GM06990 (cell line): ENCODE data around the gene DUSP6.

Experiments used
- DNase-seq: peaks from one replicate; pipeline ENCODE4 v3.0.0-alpha.2; 2011; ENCODE audit not compliant: insufficient read length; ENCODE audit errors: extremely low read depth
- H3K27me3 ChIP-seq: replicated peaks from 2 replicates; pipeline ENCODE4 v1.6.0; 2011; ENCODE audit warnings: low read length; ENCODE audit not compliant: control insufficient read depth, insufficient read depth
- H3K36me3 ChIP-seq: 2 replicates; pipeline ENCODE4 v1.5.1; 2011; ENCODE audit warnings: low read length; ENCODE audit not compliant: control insufficient read depth, insufficient read depth
- H3K4me3 ChIP-seq: replicated peaks from 2 replicates; pipeline ENCODE4 v1.5.1; 2011; ENCODE audit warnings: low read depth, mild to moderate bottlenecking, control low read depth, low read length
- CTCF ChIP-seq: IDR thresholded peaks from 2 replicates; pipeline ENCODE4 v1.5.1; 2011; ENCODE audit warnings: low read length, control low read depth, mild to moderate bottlenecking, inconsistent platforms; ENCODE audit not compliant: insufficient read depth, poor library complexity, severe bottlenecking

Gene DUSP6

GRCh38 chr12:89364631-89365030 lies 12.3 kb upstream of the DUSP6 start:
- DNase-seq = no peak
- TF ChIP-seq CTCF = no peak
- peaks cover 2% of the 10 kb centered on the region for H3K27me3 ChIP-seq

GRCh38 chr12:89364058-89364457 lies 11.8 kb upstream of the DUSP6 start:
- Histone ChIP-seq H3K36me3 (no peaks in the 10 kb centered on the region), H3K27me3 (peaks cover 2% of the 10 kb centered on the region), H3K4me3 (no peak overlapping the region)
- TF ChIP-seq CTCF = no peak
- DNase-seq = no peak

More at GRCh38 chr12:89364631-89365030, 12.3 kb upstream of the DUSP6 start:
- H3K4me3 ChIP-seq = no peak overlapping the region
- no peaks in the 10 kb centered on the region for H3K36me3 ChIP-seq

- H3K4me3 ChIP-seq = no peak overlapping the region
- no peak for DNase-seq
- peaks cover 2% of the 10 kb centered on the region for H3K27me3 ChIP-seq
- TF ChIP-seq CTCF = no peak
- H3K36me3 ChIP-seq = no peaks in the 10 kb centered on the region
These were observed 11.3 kb upstream of the DUSP6 start for GRCh38 chr12:89363582-89363981.

DNA sequence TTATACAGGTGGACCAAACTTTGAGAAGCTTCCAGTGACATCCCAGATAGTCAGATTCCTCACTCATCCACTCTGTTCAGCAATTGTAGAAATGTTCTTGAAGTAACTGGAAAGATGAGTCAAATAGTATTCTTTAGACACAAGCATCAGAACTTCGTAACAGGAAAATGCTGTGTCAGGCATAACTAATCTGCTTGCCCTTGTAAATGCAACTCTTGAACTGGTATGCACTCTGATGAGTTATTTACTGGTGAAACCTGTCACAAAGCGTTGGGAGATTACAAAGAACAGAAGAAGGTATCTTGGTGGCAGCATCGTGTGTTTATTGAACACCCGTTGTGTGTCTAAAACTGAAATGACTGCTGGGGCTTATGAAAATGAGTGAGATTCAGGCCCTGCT lies 10.8 kb upstream of the DUSP6 start:
- H3K36me3 ChIP-seq = no peaks in the 10 kb centered on the region
- no peak overlapping the region for H3K4me3 ChIP-seq
- DNase-seq = no peak
- TF ChIP-seq CTCF = no peak
- peaks cover 2% of the 10 kb centered on the region for H3K27me3 ChIP-seq

DNA sequence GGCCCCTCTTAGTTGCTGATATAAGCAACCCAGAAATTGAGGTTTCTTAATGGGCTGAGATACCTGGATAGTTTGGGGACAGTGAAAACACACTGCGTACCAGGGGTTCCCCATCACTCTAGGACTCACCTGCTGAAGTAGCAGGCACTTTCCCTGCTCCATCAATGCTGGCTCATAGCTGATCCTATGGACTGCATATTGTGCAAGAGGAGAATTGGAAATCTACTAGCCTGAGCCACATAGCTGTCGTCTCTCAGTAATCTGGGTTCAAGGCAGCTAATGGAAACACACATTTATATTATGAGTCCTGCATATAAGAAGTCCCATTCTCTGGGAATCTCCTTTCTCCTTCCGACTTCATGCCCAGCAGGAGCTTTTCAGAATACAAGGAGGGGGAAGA lies 7.3 kb upstream of the DUSP6 start:
- peaks cover 2% of the 10 kb centered on the region for H3K27me3 ChIP-seq
- DNase-seq = no peak
- no peaks in the 10 kb centered on the region for H3K36me3 ChIP-seq
- H3K4me3 ChIP-seq = no peak overlapping the region
- TF ChIP-seq CTCF = no peak

DNA sequence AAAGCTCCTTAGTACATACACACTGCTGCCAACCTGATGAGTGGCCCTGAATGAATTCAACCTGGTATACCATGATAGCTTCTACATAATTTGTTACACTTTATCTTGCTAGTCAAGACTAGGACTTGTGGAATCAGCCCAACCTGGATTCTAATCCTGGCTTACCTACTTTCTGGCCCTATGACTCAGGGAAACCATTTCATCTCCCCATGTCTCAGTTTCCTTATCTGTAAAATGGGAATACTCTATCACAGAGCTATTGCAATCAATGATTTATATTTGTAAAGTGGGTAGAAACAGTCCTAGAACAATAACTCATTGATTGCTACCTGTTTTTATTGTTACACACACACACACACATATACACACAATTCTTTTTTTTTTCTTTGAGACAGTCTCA lies 6.5 kb upstream of the DUSP6 start:
- no peaks in the 10 kb centered on the region for H3K36me3 ChIP-seq
- no peak for TF ChIP-seq CTCF
- no peak for DNase-seq
- peaks cover 2% of the 10 kb centered on the region for H3K27me3 ChIP-seq
- no peak overlapping the region for H3K4me3 ChIP-seq
